Endothelial cell of umbilical vein (primary cell): ENCODE results near the gene TP53RK. TPM values are rescaled to one million over a fixed set of nuclear protein-coding genes. Genes with fewer than 3 reads are reported as not detected.

ENCODE experiments used
- BruUV-seq: library from RNA; stranded (reverse); fragments of 400-500 nt; replicated peaks from 2 replicates; lab custom pipeline; 2021; lab: Mats Ljungman, UMichigan
- CTCF ChIA-PET: fragments of 300-600, 350-600 bp; sonication (Branson Sonifier 250); formaldehyde crosslinking; loops from one replicate; lab custom pipeline; 2021; ENCODE audit warnings: antibody characterized with exemption, inconsistent platforms; lab: Charles Lee
- POLR2A ChIA-PET: fragments of 300-600, 350-600 bp; sonication (Branson Sonifier 250); formaldehyde crosslinking; loops from one replicate; lab custom pipeline; 2021; ENCODE audit warnings: antibody characterized with exemption, inconsistent platforms; lab: Charles Lee
- DNase-seq: peaks from one replicate; pipeline ENCODE4 v3.0.0-alpha.2; 2011; ENCODE audit warnings: low read depth, low spot score
- FAIRE-seq: peaks from 2 replicates; lab custom pipeline; 2011; peaks lifted over from hg19 to GRCh38; lab: Jason Lieb, UNC
- H2AFZ ChIP-seq: 2 replicates; pipeline ENCODE4 v1.6.0; 2012; ENCODE audit warnings: low read depth, low read length, control low read depth, inconsistent platforms
- H3K27ac ChIP-seq: 2 replicates; pipeline ENCODE4 v1.5.1; 2011; ENCODE audit warnings: low read depth, mild to moderate bottlenecking, control low read depth, low read length, moderate library complexity; ENCODE audit not compliant: insufficient read depth
- H3K27me3 ChIP-seq, 2 experiments: 2 replicates each; pipeline versions ENCODE4 v1.6.0 to v1.6.1; 2011; ENCODE audit warnings: low read length in 2 of 2, mixed read lengths in 1 of 2; ENCODE audit not compliant: control insufficient read depth in 2 of 2, insufficient read depth in 2 of 2
- H3K36me3 ChIP-seq, 2 experiments: 2 replicates in 1 of 2; 3 replicates in 1 of 2; pipeline ENCODE4 v1.5.1; 2011; ENCODE audit warnings: low read length in 2 of 2, mild to moderate bottlenecking in 1 of 2, moderate library complexity in 1 of 2; ENCODE audit not compliant: control insufficient read depth in 2 of 2, insufficient read depth in 2 of 2; ENCODE audit errors: extremely low read depth in 1 of 2
- H3K4me1 ChIP-seq: 3 replicates; pipeline ENCODE4 v1.5.1; 2011; ENCODE audit warnings: mild to moderate bottlenecking, low read length; ENCODE audit not compliant: control insufficient read depth, insufficient read depth; ENCODE audit errors: extremely low read depth
- H3K4me2 ChIP-seq: 2 replicates; pipeline ENCODE4 v1.6.1; 2011; ENCODE audit warnings: low read length, control low read depth, mixed read lengths; ENCODE audit not compliant: insufficient read depth
- H3K4me3 ChIP-seq, 3 experiments: fragments of 200-600 bp in 1 of 3; sonication (generic), shearing (Covaris generic) in 1 of 3; replicated peaks in 1 of 3; 2 replicates each; pipeline ENCODE4 v1.5.1; 2011 to 2016; ENCODE audit warnings: control low read depth in 3 of 3, low read length in 3 of 3, mild to moderate bottlenecking in 2 of 3, inconsistent platforms in 1 of 3, low read depth in 1 of 3, moderate library complexity in 1 of 3; ENCODE audit not compliant: insufficient read depth in 1 of 3
- H3K79me2 ChIP-seq: 2 replicates; pipeline ENCODE4 v1.6.0; 2012; ENCODE audit warnings: low read length, inconsistent platforms; ENCODE audit not compliant: control insufficient read depth, insufficient read depth
- H3K9ac ChIP-seq: replicated peaks from 2 replicates; pipeline ENCODE3; 2011; ENCODE audit warnings: low read length, control low read depth; ENCODE audit not compliant: insufficient read depth; ENCODE audit errors: extremely low read depth
- H3K9me1 ChIP-seq: replicated peaks from 3 replicates; pipeline ENCODE4 v1.6.0; 2011; ENCODE audit warnings: mild to moderate bottlenecking, low read length; ENCODE audit not compliant: control insufficient read depth, insufficient read depth; ENCODE audit errors: extremely low read depth
- H3K9me3 ChIP-seq: replicated peaks from 2 replicates; pipeline ENCODE4 v1.5.1; 2012; ENCODE audit warnings: low read length, inconsistent platforms; ENCODE audit not compliant: control insufficient read depth, insufficient read depth
- H4K20me1 ChIP-seq: replicated peaks from 2 replicates; pipeline ENCODE3; 2011; ENCODE audit warnings: mild to moderate bottlenecking, low read length; ENCODE audit not compliant: control insufficient read depth, insufficient read depth; ENCODE audit errors: extremely low read depth
- EZH2 ChIP-seq: IDR thresholded peaks from 2 replicates; pipeline ENCODE4 v1.6.1; 2012; ENCODE audit warnings: borderline replicate concordance, low read depth, mild to moderate bottlenecking, moderate library complexity, low read length, inconsistent platforms; ENCODE audit not compliant: severe bottlenecking
- FOS ChIP-seq: IDR thresholded peaks from 2 replicates; pipeline ENCODE4 v1.6.1; 2011; ENCODE audit warnings: mild to moderate bottlenecking, low read length, moderate library complexity, borderline replicate concordance; ENCODE audit not compliant: insufficient read depth
- GATA2 ChIP-seq: IDR thresholded peaks from 2 replicates; pipeline ENCODE4 v1.7.0; 2011; ENCODE audit warnings: low read depth, mild to moderate bottlenecking, moderate library complexity, mixed read lengths, low read length; ENCODE audit not compliant: insufficient read length, insufficient read depth
- JUN ChIP-seq: IDR thresholded peaks from 2 replicates; pipeline ENCODE4 v1.6.1; 2011; ENCODE audit warnings: borderline replicate concordance, low read depth; ENCODE audit not compliant: insufficient read length, insufficient read depth
- MYC ChIP-seq: IDR thresholded peaks from one replicate; pipeline ENCODE4 v1.6.1; 2011; ENCODE audit warnings: mild to moderate bottlenecking, low read depth, low read length
- POLR2A ChIP-seq: IDR thresholded peaks from 2 replicates; pipeline ENCODE4 v1.6.1; 2012; ENCODE audit warnings: low read depth, mild to moderate bottlenecking, control low read depth, low read length
- POLR2AphosphoS5 ChIP-seq: IDR thresholded peaks from 2 replicates; pipeline ENCODE4 v1.6.1; 2012; ENCODE audit warnings: low read depth, mild to moderate bottlenecking, control low read depth, low read length, moderate library complexity; ENCODE audit not compliant: insufficient read depth
- dilution Hi-C: fragments of 300-500 bp; cut with MboI; formaldehyde crosslinking; loops from one replicate; pipeline ENCODE4 v1.15.0; 2019; ENCODE audit warnings: low sequenced_read_pairs; ENCODE audit not compliant: extremely low pct_ligation_motif_present
- intact Hi-C: fragments of 100-400 bp; cut with micrococcal nuclease; formaldehyde crosslinking; loops from one replicate; pipeline ENCODE4 v1.10.0; 2022
- polyA plus RNA-seq, 4 experiments: library from polyadenylated mRNA; depleted of rRNA in 3 of 4; stranded (reverse) in 3 of 4; unstranded in 1 of 4; fragments of >200 nt; gene quantifications; 2 replicates each; pipeline versions ENCODE4 v1.2.1 to v1.2.3, GENCODE V29; 2011 to 2012; ENCODE audit warnings: missing spikeins in 1 of 4
- total RNA-seq: library from RNA; stranded (reverse); gene quantifications from 2 replicates; pipeline ENCODE4 v1.2.3, GENCODE V29; 2021
- TF ChIP-seq, protein P1 (sequence below): IDR thresholded peaks from 2 replicates; pipeline ENCODE4 v1.6.1; 2011; ENCODE audit not compliant: insufficient read depth, insufficient read length
- TF ChIP-seq, protein P2 (sequence below), 2 donors: IDR thresholded peaks; 1 replicate in 1 of 2; 2 replicates in 1 of 2; pipeline ENCODE4 v1.5.1; 2011; ENCODE audit warnings: low read length in 2 of 2, mild to moderate bottlenecking in 2 of 2, moderate library complexity in 2 of 2, control low read depth in 1 of 2, inconsistent platforms in 1 of 2, low read depth in 1 of 2; ENCODE audit not compliant: insufficient read depth in 1 of 2; ENCODE audit errors: extremely low read depth in 1 of 2

TP53RK gene
- total and polyA plus RNA-seq, 2 donors (not counting 3 experiments of a cell fraction or from before 2014, with no cell fraction given) = 7.0 to 13.1 TPM

DNA sequence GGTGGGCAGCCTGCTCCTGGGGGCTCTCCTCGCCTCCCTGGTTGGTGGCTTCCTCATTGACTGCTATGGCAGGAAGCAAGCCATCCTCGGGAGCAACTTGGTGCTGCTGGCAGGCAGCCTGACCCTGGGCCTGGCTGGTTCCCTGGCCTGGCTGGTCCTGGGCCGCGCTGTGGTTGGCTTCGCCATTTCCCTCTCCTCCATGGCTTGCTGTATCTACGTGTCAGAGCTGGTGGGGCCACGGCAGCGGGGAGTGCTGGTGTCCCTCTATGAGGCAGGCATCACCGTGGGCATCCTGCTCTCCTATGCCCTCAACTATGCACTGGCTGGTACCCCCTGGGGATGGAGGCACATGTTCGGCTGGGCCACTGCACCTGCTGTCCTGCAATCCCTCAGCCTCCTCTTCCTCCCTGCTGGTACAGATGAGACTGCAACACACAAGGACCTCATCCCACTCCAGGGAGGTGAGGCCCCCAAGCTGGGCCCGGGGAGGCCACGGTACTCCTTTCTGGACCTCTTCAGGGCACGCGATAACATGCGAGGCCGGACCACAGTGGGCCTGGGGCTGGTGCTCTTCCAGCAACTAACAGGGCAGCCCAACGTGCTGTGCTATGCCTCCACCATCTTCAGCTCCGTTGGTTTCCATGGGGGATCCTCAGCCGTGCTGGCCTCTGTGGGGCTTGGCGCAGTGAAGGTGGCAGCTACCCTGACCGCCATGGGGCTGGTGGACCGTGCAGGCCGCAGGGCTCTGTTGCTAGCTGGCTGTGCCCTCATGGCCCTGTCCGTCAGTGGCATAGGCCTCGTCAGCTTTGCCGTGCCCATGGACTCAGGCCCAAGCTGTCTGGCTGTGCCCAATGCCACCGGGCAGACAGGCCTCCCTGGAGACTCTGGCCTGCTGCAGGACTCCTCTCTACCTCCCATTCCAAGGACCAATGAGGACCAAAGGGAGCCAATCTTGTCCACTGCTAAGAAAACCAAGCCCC lies 36.2 kb upstream of the TP53RK start:
- H3K9ac ChIP-seq = no peak overlapping the region
- no peaks in the 10 kb centered on the region for H4K20me1 ChIP-seq
- H2AFZ ChIP-seq = no peak overlapping the region
- no peak overlapping the region for H3K27ac ChIP-seq
- intact Hi-C loops = no loop called here
- no peaks in the 10 kb centered on the region for H3K79me2 ChIP-seq
- no peaks in the 10 kb centered on the region for H3K27me3 ChIP-seq
- no peaks in the 10 kb centered on the region for H3K9me1 ChIP-seq
- ChIA-PET POLR2A (no interaction called here), CTCF (interaction anchor here (0.8 kb wide), 1 partner anchor 27 kb away, joined by 4 read pairs; no protein-coding TSS in a partner anchor)
- H3K9me3 ChIP-seq = no peaks in the 10 kb centered on the region
- no peaks in the 10 kb centered on the region for H3K4me1 ChIP-seq
- FAIRE-seq (no peak), DNase-seq (no peak)
- H3K4me3 ChIP-seq = no peak overlapping the region
- dilution Hi-C loops = no loop called here
- no TSS peak for BruUV-seq
- TF ChIP-seq JUN (no peak), GATA2 (no peak), EZH2 (no peak), POLR2A (no peak), MYC (no peak), FOS (no peak), POLR2AphosphoS5 (no peak)
- TF ChIP-seq, protein P1, sequence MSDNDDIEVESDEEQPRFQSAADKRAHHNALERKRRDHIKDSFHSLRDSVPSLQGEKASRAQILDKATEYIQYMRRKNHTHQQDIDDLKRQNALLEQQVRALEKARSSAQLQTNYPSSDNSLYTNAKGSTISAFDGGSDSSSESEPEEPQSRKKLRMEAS = no peak
- TF ChIP-seq, protein P2, sequence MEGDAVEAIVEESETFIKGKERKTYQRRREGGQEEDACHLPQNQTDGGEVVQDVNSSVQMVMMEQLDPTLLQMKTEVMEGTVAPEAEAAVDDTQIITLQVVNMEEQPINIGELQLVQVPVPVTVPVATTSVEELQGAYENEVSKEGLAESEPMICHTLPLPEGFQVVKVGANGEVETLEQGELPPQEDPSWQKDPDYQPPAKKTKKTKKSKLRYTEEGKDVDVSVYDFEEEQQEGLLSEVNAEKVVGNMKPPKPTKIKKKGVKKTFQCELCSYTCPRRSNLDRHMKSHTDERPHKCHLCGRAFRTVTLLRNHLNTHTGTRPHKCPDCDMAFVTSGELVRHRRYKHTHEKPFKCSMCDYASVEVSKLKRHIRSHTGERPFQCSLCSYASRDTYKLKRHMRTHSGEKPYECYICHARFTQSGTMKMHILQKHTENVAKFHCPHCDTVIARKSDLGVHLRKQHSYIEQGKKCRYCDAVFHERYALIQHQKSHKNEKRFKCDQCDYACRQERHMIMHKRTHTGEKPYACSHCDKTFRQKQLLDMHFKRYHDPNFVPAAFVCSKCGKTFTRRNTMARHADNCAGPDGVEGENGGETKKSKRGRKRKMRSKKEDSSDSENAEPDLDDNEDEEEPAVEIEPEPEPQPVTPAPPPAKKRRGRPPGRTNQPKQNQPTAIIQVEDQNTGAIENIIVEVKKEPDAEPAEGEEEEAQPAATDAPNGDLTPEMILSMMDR (IDR thresholded peaks at IDR 0.05; ENCODE audit: extremely low read depth in 1 of 2, insufficient read depth in 1 of 2, low read depth in 1 of 2, low read length in 2 of 2) = no peak
- peaks cover 0 to 1% of the 10 kb centered on the region in 2 experiments for H3K36me3 ChIP-seq
- H3K4me2 ChIP-seq = no peak overlapping the region
